Measurements from ENCODE around the gene HS3ST1.

GRCh38 chr4:11471618-11472017 is 42.9 kb upstream of the HS3ST1 start:
- no peak for TF ChIP-seq CTCF (conservative IDR thresholded peaks at IDR 0.05)
- no peak for TF ChIP-seq ZFX (IDR thresholded peaks at IDR 0.05)

Measured in C4-2B (cell line).